SU-DHL-6 (cell line): Measurements from ENCODE around the gene BRCA1.

Source experiments
- H2AFZ ChIP-seq: fragments of 200-600 bp; sonication (generic); 2 replicates; pipeline ENCODE4 v1.6.1; 2014; ENCODE audit warnings: low read depth, mild to moderate bottlenecking, moderate library complexity, mixed read lengths, antibody characterized with exemption, low read length; ENCODE audit not compliant: severe bottlenecking
- H3F3A ChIP-seq: fragments of 200-600 bp; shearing (Covaris generic); 2 replicates; pipeline ENCODE4 v1.6.0; 2016; ENCODE audit warnings: antibody characterized with exemption, mild to moderate bottlenecking; ENCODE audit not compliant: insufficient read depth
- H3K27ac ChIP-seq: fragments of 200-600 bp; sonication (generic); 2 replicates; pipeline ENCODE4 v1.5.1; 2016; ENCODE audit warnings: low read depth, mild to moderate bottlenecking, low read length, moderate library complexity, mixed read lengths
- H3K27me3 ChIP-seq: fragments of 200-600 bp; sonication (generic), shearing (Covaris generic); 2 replicates; pipeline ENCODE4 v1.6.0; 2014; ENCODE audit warnings: mild to moderate bottlenecking, low read length
- H3K36me3 ChIP-seq: fragments of 200-600 bp; sonication (generic); 2 replicates; pipeline ENCODE4 v1.6.1; 2014; ENCODE audit warnings: mild to moderate bottlenecking, low read length, mixed read lengths
- H3K4me2 ChIP-seq: fragments of 300-600, 200-600 bp; shearing (Covaris generic), sonication (generic); 2 replicates; pipeline ENCODE4 v1.6.0; 2014; ENCODE audit warnings: low read length, low read depth, mild to moderate bottlenecking; ENCODE audit not compliant: poor library complexity, severe bottlenecking
- H3K4me3 ChIP-seq: fragments of 200-600 bp; sonication (generic); 2 replicates; pipeline ENCODE4 v1.5.1; 2014; ENCODE audit warnings: antibody characterized with exemption, low read length, mild to moderate bottlenecking, mixed read lengths; ENCODE audit not compliant: insufficient read depth, poor library complexity, severe bottlenecking
- H3K79me2 ChIP-seq: fragments of 200-600 bp; sonication (generic); 2 replicates; pipeline ENCODE4 v1.6.1; 2014; ENCODE audit warnings: mild to moderate bottlenecking, low read length, moderate library complexity; ENCODE audit not compliant: insufficient read depth
- H3K9ac ChIP-seq: fragments of 200-600 bp; sonication (generic); 2 replicates; pipeline ENCODE4 v1.7.0; 2014; ENCODE audit warnings: mild to moderate bottlenecking, low read length
- H3K9me2 ChIP-seq: fragments of 200-600 bp; sonication (generic); replicated peaks from 2 replicates; pipeline ENCODE4 v1.6.1; 2014; ENCODE audit warnings: low read length; ENCODE audit not compliant: insufficient read depth
- H3K9me3 ChIP-seq: fragments of 200-600 bp; sonication (generic); 2 replicates; pipeline ENCODE4 v1.6.1; 2014; ENCODE audit warnings: low read length, mixed read lengths; ENCODE audit not compliant: insufficient read depth
- H4K20me1 ChIP-seq: fragments of 200-600 bp; sonication (generic); 2 replicates; pipeline ENCODE4 v1.6.1; 2014; ENCODE audit warnings: low read depth, mild to moderate bottlenecking, antibody characterized with exemption, low read length, moderate library complexity, mixed read lengths
- CTCF ChIP-seq: fragments of 200-600 bp; sonication (generic); IDR thresholded peaks from one replicate; pipeline ENCODE4 v1.5.1; 2017; ENCODE audit warnings: antibody characterized with exemption, mild to moderate bottlenecking, low read length, moderate library complexity; ENCODE audit not compliant: insufficient read depth, poor library complexity, severe bottlenecking
- EZH2phosphoT487 ChIP-seq: fragments of 200-600 bp; sonication (generic), shearing (Covaris generic); conservative IDR thresholded peaks from 2 replicates; pipeline ENCODE4 v1.6.1; 2018; ENCODE audit warnings: mild to moderate bottlenecking, antibody characterized with exemption, low read length, moderate library complexity, mixed read lengths

BRCA1 gene

GRCh38 chr17:43070257-43070656, 54.9 kb downstream of the BRCA1 start:
- Histone ChIP-seq H3K36me3 (peaks cover 21% of the 10 kb centered on the region), H3K9me2 (no peaks in the 10 kb centered on the region), H3K79me2 (no peaks in the 10 kb centered on the region), H3K27me3 (no peaks in the 10 kb centered on the region), H3K9ac (no peak overlapping the region), H3K4me2 (no peak overlapping the region), H3K4me3 (no peak overlapping the region), H3K9me3 (no peaks in the 10 kb centered on the region), H2AFZ (no peak overlapping the region), H4K20me1 (no peaks in the 10 kb centered on the region), H3F3A (0 out of 2 replicates have a peak, but pooled peaks cover 3% of the 10 kb centered on the region), H3K27ac (no peak overlapping the region)
- TF ChIP-seq EZH2phosphoT487 (no peak), CTCF (no peak)

GRCh38 chr17:43069368-43069898, 55.7 kb downstream of the BRCA1 start:
- no peak overlapping the region for H3K4me2 ChIP-seq
- no peak overlapping the region for H3K9ac ChIP-seq
- no peak overlapping the region for H3K4me3 ChIP-seq
- H3K79me2 ChIP-seq = no peaks in the 10 kb centered on the region
- H3K36me3 ChIP-seq = peaks cover 21% of the 10 kb centered on the region
- H4K20me1 ChIP-seq = no peaks in the 10 kb centered on the region
- no peak overlapping the region for H3K27ac ChIP-seq
- no peak overlapping the region for H2AFZ ChIP-seq
- no peaks in the 10 kb centered on the region for H3K27me3 ChIP-seq
- TF ChIP-seq CTCF (no peak), EZH2phosphoT487 (no peak)
- no peaks in the 10 kb centered on the region for H3K9me3 ChIP-seq
- 0 out of 2 replicates have a peak, but pooled peaks cover 3% of the 10 kb centered on the region for H3F3A ChIP-seq
- H3K9me2 ChIP-seq = no peaks in the 10 kb centered on the region

- H3F3A ChIP-seq = 0 out of 2 replicates have a peak, but pooled peaks cover 3% of the 10 kb centered on the region
- H3K9me3 ChIP-seq = no peaks in the 10 kb centered on the region
- no peaks in the 10 kb centered on the region for H4K20me1 ChIP-seq
- TF ChIP-seq EZH2phosphoT487 = no peak
- TF ChIP-seq CTCF = no peak
- no peak overlapping the region for H2AFZ ChIP-seq
- no peaks in the 10 kb centered on the region for H3K9me2 ChIP-seq
- H3K27ac ChIP-seq = no peak overlapping the region
- peaks cover 21% of the 10 kb centered on the region for H3K36me3 ChIP-seq
- no peak overlapping the region for H3K9ac ChIP-seq
- no peak overlapping the region for H3K4me3 ChIP-seq
- no peaks in the 10 kb centered on the region for H3K79me2 ChIP-seq
- H3K27me3 ChIP-seq = no peaks in the 10 kb centered on the region
- H3K4me2 ChIP-seq = no peak overlapping the region
Observed at GRCh38 chr17:43068570-43069367, 56.4 kb downstream of the BRCA1 start.
